Calu3 (cell line): ENCODE measurements around the gene H2AZ2. TPM values are rescaled to one million over a fixed set of nuclear protein-coding genes. Genes with fewer than 3 reads are reported as not detected.

Experiments
- BruUV-seq: library from RNA; stranded (reverse); fragments of 400-500 nt; replicated peaks from 2 replicates; lab custom pipeline; 2021; lab: Mats Ljungman, UMichigan
- CTCF ChIA-PET: fragments of 300-600 bp; sonication (Branson Sonifier 250); formaldehyde crosslinking; loops from one replicate; lab custom pipeline; 2022; ENCODE audit warnings: antibody characterized with exemption; lab: Charles Lee
- DNase-seq: peaks from one replicate; pipeline ENCODE4 v3.0.0; 2022
- H3K27ac Mint-ChIP-seq: one replicate; pipeline ENCODE4 v1.8.0; 2022; ENCODE audit warnings: mixed read lengths; ENCODE audit not compliant: unreplicated experiment
- H3K27me3 Mint-ChIP-seq: one replicate; pipeline ENCODE4 v1.8.0; 2022; ENCODE audit warnings: mixed read lengths; ENCODE audit not compliant: unreplicated experiment
- H3K36me3 Mint-ChIP-seq: one replicate; pipeline ENCODE4 v1.8.0; 2022; ENCODE audit warnings: mild to moderate bottlenecking, moderate library complexity, mixed read lengths; ENCODE audit not compliant: insufficient read depth, unreplicated experiment
- H3K4me1 Mint-ChIP-seq: one replicate; pipeline ENCODE4 v1.8.0; 2022; ENCODE audit warnings: mild to moderate bottlenecking, low read depth, mixed read lengths; ENCODE audit not compliant: unreplicated experiment
- H3K4me3 Mint-ChIP-seq: one replicate; pipeline ENCODE4 v1.8.0; 2022; ENCODE audit warnings: mild to moderate bottlenecking, low read depth, moderate library complexity, mixed read lengths; ENCODE audit not compliant: unreplicated experiment
- H3K9me3 Mint-ChIP-seq: one replicate; pipeline ENCODE4 v1.8.0; 2022; ENCODE audit warnings: low read depth, mixed read lengths; ENCODE audit not compliant: unreplicated experiment
- CTCF ChIP-seq: fragments of 200-600 bp; IDR thresholded peaks from one replicate; pipeline ENCODE4 v1.8.0; 2022; ENCODE audit warnings: antibody characterized with exemption; ENCODE audit not compliant: unreplicated experiment
- intact Hi-C: fragments of 100-400 bp; cut with micrococcal nuclease; formaldehyde crosslinking; loops from one replicate; pipeline ENCODE4 v1.10.0; 2022; ENCODE audit not compliant: unreplicated experiment
- total RNA-seq: library from RNA; stranded (reverse); gene quantifications from 2 replicates; pipeline ENCODE4 v1.2.3, GENCODE V29; 2022

Gene H2AZ2
- total RNA-seq, 1 experiment from 2014 or later: 371 TPM

DNA sequence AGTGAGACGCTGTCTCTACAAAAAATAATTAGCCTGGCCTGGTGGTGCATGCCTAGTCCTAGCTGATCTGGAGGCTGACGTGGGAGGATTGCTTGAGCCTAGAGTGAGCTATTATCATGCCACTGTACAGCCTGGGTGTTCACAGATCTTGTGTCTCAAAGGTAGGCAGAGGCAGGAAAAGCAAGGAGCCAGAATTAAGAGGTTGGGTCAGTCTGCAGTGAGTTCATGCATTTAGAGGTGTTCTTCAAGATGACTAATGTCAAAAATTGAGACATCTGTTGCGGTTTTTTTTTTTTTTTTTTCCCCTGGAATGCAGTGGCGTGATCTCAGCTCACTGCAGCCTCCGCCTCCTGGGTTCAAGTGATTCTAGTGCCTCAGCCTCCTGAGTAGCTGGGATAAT, 46.0 kb downstream of the H2AZ2 start:
- Mint-ChIP-seq H3K4me1 (peaks cover 25% of the 10 kb centered on the region), H3K27ac (peak overlapping the region; percentile 64), H3K36me3 (peaks cover 92% of the 10 kb centered on the region), H3K27me3 (no peaks in the 10 kb centered on the region), H3K9me3 (no peaks in the 10 kb centered on the region), H3K4me3 (no peak overlapping the region)
- no peak for DNase-seq
- CTCF ChIA-PET: interaction anchor here (0.7 kb wide), 1 partner anchor 403 kb away, joined by 6 read pairs; no protein-coding TSS in a partner anchor
- no TSS peak for BruUV-seq
- TF ChIP-seq CTCF: no peak
- intact Hi-C loops: loop anchor here (5.0 kb wide), 1 partner anchor 35 kb away; no protein-coding TSS in a partner anchor

GRCh38 chr7:44799939-44800338, 47.9 kb downstream of the H2AZ2 start:
- BruUV-seq: no TSS peak
- H3K27me3 Mint-ChIP-seq: no peaks in the 10 kb centered on the region
- H3K36me3 Mint-ChIP-seq: peaks cover 96% of the 10 kb centered on the region
- no peaks in the 10 kb centered on the region for H3K9me3 Mint-ChIP-seq
- intact Hi-C loops: loop anchor here (2.0 to 5.0 kb wide), 4 partner anchors 37 to 213 kb away; no protein-coding TSS in a partner anchor
- peaks cover 25% of the 10 kb centered on the region for H3K4me1 Mint-ChIP-seq
- no peak for DNase-seq
- peak overlapping the region; percentile 21 for H3K27ac Mint-ChIP-seq
- H3K4me3 Mint-ChIP-seq: peak overlapping the region; percentile 24
- CTCF ChIA-PET: interaction anchor here (0.6 kb wide), 1 partner anchor 67 kb away, joined by 4 read pairs; no protein-coding TSS in a partner anchor
- TF ChIP-seq CTCF: no peak

DNA sequence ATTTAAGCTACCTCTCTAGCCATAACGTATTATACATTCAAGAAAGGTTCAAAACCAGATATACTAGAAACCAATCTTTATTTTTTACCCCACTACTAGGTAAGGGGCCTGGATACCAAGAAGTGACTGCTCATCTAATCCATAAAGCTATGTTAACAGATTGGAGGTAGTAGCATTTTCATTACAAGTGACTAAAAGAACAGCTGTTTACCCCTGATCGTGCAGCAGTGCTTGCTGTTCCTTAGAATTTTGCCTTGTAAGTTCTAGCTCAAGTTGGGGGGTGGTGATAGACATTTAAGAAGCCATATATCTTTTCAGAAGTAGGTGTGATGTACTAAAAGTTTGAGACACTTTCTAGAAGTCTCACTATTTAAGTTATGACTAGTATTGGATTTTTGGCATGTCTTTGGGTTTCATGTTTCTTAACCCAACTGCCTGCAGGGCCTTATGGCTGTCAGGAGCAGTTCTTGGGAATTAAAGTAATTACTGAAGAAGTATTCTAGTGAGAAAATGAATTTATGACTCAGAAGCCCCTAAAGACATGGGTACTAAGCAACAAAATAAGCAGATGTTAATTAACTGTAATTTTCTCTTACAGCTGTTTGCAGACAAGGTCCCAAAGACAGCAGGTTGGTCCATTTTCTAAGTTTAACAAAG, 49.1 kb downstream of the H2AZ2 start:
- DNase-seq: no peak
- peaks cover 84% of the 10 kb centered on the region for H3K36me3 Mint-ChIP-seq
- CTCF ChIA-PET: interaction anchor here (1.5 kb wide), 1 partner anchor 49 kb away, joined by 8 read pairs; the partner anchor contains the start of gene H2AZ2
- no peaks in the 10 kb centered on the region for H3K27me3 Mint-ChIP-seq
- H3K27ac Mint-ChIP-seq: peak overlapping the region; percentile 97
- peaks cover 25% of the 10 kb centered on the region for H3K4me1 Mint-ChIP-seq
- H3K4me3 Mint-ChIP-seq: peak overlapping the region; percentile 83
- no peak for TF ChIP-seq CTCF
- intact Hi-C loops: loop anchor here (2.0 to 5.0 kb wide), 3 partner anchors 48 to 211 kb away; no protein-coding TSS in a partner anchor
- no peaks in the 10 kb centered on the region for H3K9me3 Mint-ChIP-seq
- no TSS peak for BruUV-seq

- DNase-seq: peak; percentile 95
- CTCF ChIA-PET: interaction anchor here (1.5 kb wide), 1 partner anchor 50 kb away, joined by 8 read pairs; the partner anchor contains the start of gene H2AZ2
- intact Hi-C loops: loop anchor here (2.0 to 5.0 kb wide), 3 partner anchors 49 to 210 kb away; no protein-coding TSS in a partner anchor
- TSS peak; percentile 49 for BruUV-seq
- Mint-ChIP-seq H3K27ac (peak overlapping the region; percentile 97), H3K4me3 (peak overlapping the region; percentile 83), H3K9me3 (no peaks in the 10 kb centered on the region), H3K36me3 (peaks cover 73% of the 10 kb centered on the region), H3K4me1 (peaks cover 25% of the 10 kb centered on the region), H3K27me3 (no peaks in the 10 kb centered on the region)
- TF ChIP-seq CTCF: peak; percentile 70
These were observed 50.3 kb downstream of the H2AZ2 start for GRCh38 chr7:44797329-44798258.
